B cell (primary cell): Measurements from ENCODE around the gene HOXD3. TPM values are rescaled to one million over a fixed set of nuclear protein-coding genes. Genes with fewer than 3 reads are reported as not detected.
A peak's percentile ranks its signal among the peaks of the same experiment; 100 is the strongest.

Source experiments
- ATAC-seq: fragments of 200-7000 bp; cut with Tn5 transposase; one replicate; pipeline ENCODE4 v1.10.0; 2021; ENCODE audit warnings: low read depth, mild to moderate bottlenecking, moderate number of reproducible peaks, moderate library complexity
- CTCF ChIA-PET: fragments of 350-600 bp; sonication (Branson Sonifier 250); formaldehyde crosslinking; loops from one replicate; lab custom pipeline; 2021; ENCODE audit warnings: antibody characterized with exemption, inconsistent platforms; lab: Charles Lee
- POLR2A ChIA-PET: fragments of 350-600 bp; sonication (Branson Sonifier 250); formaldehyde crosslinking; loops from one replicate; lab custom pipeline; 2021; ENCODE audit warnings: antibody characterized with exemption; lab: Charles Lee
- DNase-seq: peaks from one replicate; pipeline ENCODE4 v3.0.0; 2013
- H2AFZ ChIP-seq: 2 replicates; pipeline ENCODE4 v1.6.1; 2012; ENCODE audit warnings: mild to moderate bottlenecking, low read depth, low read length; ENCODE audit not compliant: insufficient read depth, poor library complexity, severe bottlenecking
- H3K27ac ChIP-seq, 2 donors: 1 replicate in 1 of 2; 2 replicates in 1 of 2; pipeline ENCODE4 v1.5.1; 2012 to 2013; ENCODE audit warnings: low read length in 2 of 2, mild to moderate bottlenecking in 2 of 2, moderate library complexity in 1 of 2
- H3K27me3 ChIP-seq, 4 experiments: fragments of 200-600 bp in 1 of 4; sonication (generic) in 1 of 4; replicated peaks in 1 of 4; 1 replicate in 2 of 4; 2 replicates in 2 of 4; pipeline versions ENCODE4 v1.6.1 to v1.7.0; 2013 to 2016; ENCODE audit warnings: low read length in 3 of 4, mild to moderate bottlenecking in 2 of 4, mixed read lengths in 1 of 4, moderate library complexity in 1 of 4; ENCODE audit not compliant: insufficient read depth in 4 of 4, control insufficient read depth in 3 of 4; ENCODE audit errors: control extremely low read depth in 1 of 4
- H3K36me3 ChIP-seq, 2 experiments: replicated peaks in 1 of 2; 1 replicate in 1 of 2; 2 replicates in 1 of 2; pipeline versions ENCODE4 v1.6.1 to v1.7.1; 2013; ENCODE audit warnings: low read length in 1 of 2; ENCODE audit not compliant: insufficient read depth in 2 of 2, control insufficient read depth in 1 of 2; ENCODE audit errors: control extremely low read depth in 1 of 2, extremely low read depth in 1 of 2
- H3K4me1 ChIP-seq, 2 donors: fragments of 200-600 bp in 1 of 2; sonication (generic) in 1 of 2; 1 replicate in 1 of 2; 2 replicates in 1 of 2; pipeline versions ENCODE4 v1.5.1 to v1.6.1; 2013 to 2017; ENCODE audit warnings: low read length in 2 of 2; ENCODE audit not compliant: control insufficient read depth in 2 of 2, insufficient read depth in 2 of 2
- H3K4me2 ChIP-seq: replicated peaks from 2 replicates; pipeline ENCODE3; 2012; ENCODE audit warnings: mild to moderate bottlenecking, low read depth, low read length; ENCODE audit not compliant: poor library complexity, severe bottlenecking
- H3K4me3 ChIP-seq, 5 experiments: fragments of 200-600 bp in 1 of 5; sonication (generic) in 1 of 5; 1 replicate in 3 of 5; 2 replicates in 2 of 5; pipeline versions ENCODE4 v1.5.1 to v1.7.0; 2011 to 2016; ENCODE audit warnings: low read length in 4 of 5, mild to moderate bottlenecking in 4 of 5, low read depth in 2 of 5, control low read depth in 1 of 5, moderate library complexity in 1 of 5; ENCODE audit not compliant: insufficient read depth in 1 of 5; ENCODE audit errors: control extremely low read depth in 1 of 5, extremely low read depth in 1 of 5
- H3K79me2 ChIP-seq: fragments of 200-600 bp; sonication (generic); one replicate; pipeline ENCODE4 v1.6.0; 2016; ENCODE audit warnings: low read length; ENCODE audit not compliant: control insufficient read depth, insufficient read depth
- H3K9ac ChIP-seq: fragments of 200-600 bp; sonication (generic); 2 replicates; pipeline ENCODE4 v1.6.1; 2017; ENCODE audit warnings: mild to moderate bottlenecking, low read length, moderate library complexity
- H3K9me3 ChIP-seq, 3 donors: one replicate each; pipeline versions ENCODE4 v1.6.1 to v1.7.1; 2013; ENCODE audit warnings: low read length in 2 of 3; ENCODE audit not compliant: control insufficient read depth in 2 of 3, insufficient read depth in 1 of 3; ENCODE audit errors: control extremely low read depth in 1 of 3
- H4K20me1 ChIP-seq: 2 replicates; pipeline ENCODE4 v1.6.0; 2012; ENCODE audit warnings: mild to moderate bottlenecking, low read length; ENCODE audit not compliant: insufficient read depth, control insufficient read depth, poor library complexity, severe bottlenecking
- H3K27ac Mint-ChIP-seq: one replicate; pipeline ENCODE4 v1.8.0; 2021; ENCODE audit warnings: mixed read lengths
- H3K27me3 Mint-ChIP-seq: one replicate; pipeline ENCODE4 v1.8.0; 2021; ENCODE audit warnings: mixed read lengths
- H3K4me1 Mint-ChIP-seq: one replicate; pipeline ENCODE4 v1.8.0; 2021; ENCODE audit warnings: mixed read lengths
- H3K4me3 Mint-ChIP-seq: one replicate; pipeline ENCODE4 v1.8.0; 2021; ENCODE audit warnings: mixed read lengths
- H3K9me3 Mint-ChIP-seq: one replicate; pipeline ENCODE4 v1.8.0; 2022; ENCODE audit warnings: mixed read lengths; ENCODE audit not compliant: insufficient read depth
- CTCF ChIP-seq: fragments of 200-600 bp; IDR thresholded peaks from one replicate; pipeline ENCODE4 v1.8.0; 2022; ENCODE audit warnings: antibody characterized with exemption, mild to moderate bottlenecking
- EZH2 ChIP-seq: IDR thresholded peaks from 2 replicates; pipeline ENCODE4 v1.6.1; 2012; ENCODE audit warnings: borderline replicate concordance, low read depth, mild to moderate bottlenecking, moderate library complexity, low read length; ENCODE audit not compliant: insufficient read depth, poor library complexity, severe bottlenecking
- WGBS: methylation state at CpG from one replicate; pipeline ENCODE4 v1.1.5; 2013; ENCODE audit warnings: missing lambda C conversion rate; ENCODE audit not compliant: insufficient coverage; 5-methylcytosine and 5-hydroxymethylcytosine counted together
- intact Hi-C: fragments of 100-400 bp; cut with micrococcal nuclease; formaldehyde crosslinking; loops from one replicate; pipeline ENCODE4 v1.10.0; 2022
- polyA plus RNA-seq: library from polyadenylated mRNA; depleted of rRNA; stranded (reverse); fragments of >200 nt; gene quantifications from 2 replicates; pipeline ENCODE4 v1.2.3, GENCODE V29; 2012
- total RNA-seq, 2 donors: library from RNA; stranded (reverse); fragments of 120-200 nt in 1 of 2; gene quantifications; 1 replicate in 1 of 2; 2 replicates in 1 of 2; pipeline versions ENCODE4 v1.2.3 to v1.2.4, GENCODE V29; 2013 to 2022

Gene HOXD3
- total and polyA plus RNA-seq, 2 donors (not counting 1 experiment from before 2014, with no cell fraction given): not detected

- H3K4me1 Mint-ChIP-seq: no peaks in the 10 kb centered on the region
- H3K27me3 Mint-ChIP-seq: peaks cover 76% of the 10 kb centered on the region
- Histone ChIP-seq H3K79me2 (no peaks in the 10 kb centered on the region), H3K4me2 (no peak overlapping the region), H3K9ac (no peak overlapping the region), H3K4me1 (peaks cover 0 to 4% of the 10 kb centered on the region in 2 donors), H2AFZ (no peak overlapping the region), H3K4me3 (no peak overlapping the region), H3K9me3 (peaks cover 0 to 25% (median 0%) of the 10 kb centered on the region in 3 donors), H3K27me3 (peaks cover 0 to 92% (median 56%) of the 10 kb centered on the region in 4 experiments), H3K36me3 (no peaks in the 10 kb centered on the region), H3K27ac (no peak overlapping the region), H4K20me1 (no peaks in the 10 kb centered on the region)
- intact Hi-C loops: no loop called here
- TF ChIP-seq EZH2: no peak
- TF ChIP-seq CTCF: no peak
- no peaks in the 10 kb centered on the region for H3K9me3 Mint-ChIP-seq
- no peak overlapping the region for H3K27ac Mint-ChIP-seq
- CTCF ChIA-PET: no interaction called here
- POLR2A ChIA-PET: no interaction called here
- no peak overlapping the region for H3K4me3 Mint-ChIP-seq
- ATAC-seq (no peak), DNase-seq (peak; percentile 10)
- WGBS: 16% methylated on average over 24 of the region's 31 CpGs
Observed at GRCh38 chr2:176147800-176148496, 9.2 kb upstream of the HOXD3 start.

DNA sequence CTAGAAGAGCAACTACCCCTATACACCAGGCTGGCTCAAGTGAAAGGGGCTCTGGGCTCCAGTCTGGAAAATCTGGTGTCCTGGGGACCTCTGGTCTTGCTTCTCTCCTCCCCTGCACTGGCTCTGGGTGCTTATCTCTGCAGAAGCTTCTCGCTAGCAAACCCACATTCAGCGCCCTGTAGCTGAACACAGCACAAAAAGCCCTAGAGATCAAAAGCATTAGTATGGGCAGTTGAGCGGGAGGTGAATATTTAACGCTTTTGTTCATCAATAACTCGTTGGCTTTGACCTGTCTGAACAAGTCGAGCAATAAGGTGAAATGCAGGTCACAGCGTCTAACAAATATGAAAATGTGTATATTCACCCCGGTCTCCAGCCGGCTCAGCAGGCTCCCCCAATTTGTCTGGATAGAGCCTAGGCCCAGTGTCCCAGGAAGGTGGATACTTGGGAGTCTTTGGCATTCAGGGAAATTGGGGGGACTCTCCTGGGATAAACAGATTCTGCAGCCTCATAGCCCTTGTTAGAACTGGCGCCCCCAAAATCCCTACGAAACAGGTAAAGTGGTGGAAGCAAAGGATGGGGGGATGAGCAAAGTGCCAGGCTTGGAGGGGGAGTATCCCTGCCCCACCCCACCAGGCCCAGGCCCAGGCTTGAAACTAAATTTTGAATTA, 8.2 kb upstream of the HOXD3 start:
- POLR2A ChIA-PET: no interaction called here
- ATAC-seq (no peak), DNase-seq (no peak)
- Histone ChIP-seq H2AFZ (no peak overlapping the region), H3K79me2 (no peaks in the 10 kb centered on the region), H3K4me2 (no peak overlapping the region), H3K27me3 (peaks cover 0 to 88% (median 51%) of the 10 kb centered on the region in 4 experiments), H4K20me1 (no peaks in the 10 kb centered on the region), H3K36me3 (no peaks in the 10 kb centered on the region), H3K4me3 (no peak overlapping the region), H3K9me3 (peaks cover 0 to 25% (median 0%) of the 10 kb centered on the region in 3 donors), H3K4me1 (peaks cover 0 to 4% of the 10 kb centered on the region in 2 donors), H3K27ac (no peak overlapping the region), H3K9ac (no peak overlapping the region)
- TF ChIP-seq CTCF: no peak
- TF ChIP-seq EZH2: no peak
- Mint-ChIP-seq H3K9me3 (no peaks in the 10 kb centered on the region), H3K4me1 (no peaks in the 10 kb centered on the region), H3K4me3 (no peak overlapping the region), H3K27me3 (peaks cover 76% of the 10 kb centered on the region), H3K27ac (no peak overlapping the region)
- intact Hi-C loops: no loop called here
- CTCF ChIA-PET: no interaction called here
- WGBS: 46% methylated on average over 4 of the region's 11 CpGs
